Rectal smooth muscle tissue (tissue), 1 donor: Measurements from ENCODE around the gene CDKN2AIPNL.

Experiments
- H3K27ac ChIP-seq: one replicate; pipeline ENCODE4 v1.7.0; 2013; ENCODE audit warnings: low read depth, low read length, inconsistent platforms
- H3K27me3 ChIP-seq: one replicate; pipeline ENCODE4 v1.7.0; 2013; ENCODE audit warnings: low read length; ENCODE audit not compliant: control insufficient read depth, insufficient read depth
- H3K36me3 ChIP-seq: one replicate; pipeline ENCODE4 v1.7.0; 2013; ENCODE audit warnings: low read length; ENCODE audit not compliant: control insufficient read depth, insufficient read depth
- H3K4me1 ChIP-seq: one replicate; pipeline ENCODE4 v1.7.0; 2013; ENCODE audit warnings: low read length; ENCODE audit not compliant: control insufficient read depth, insufficient read depth
- H3K4me3 ChIP-seq: one replicate; pipeline ENCODE4 v1.7.0; 2013; ENCODE audit warnings: low read length
- H3K9ac ChIP-seq: one replicate; pipeline ENCODE4 v1.7.0; 2013; ENCODE audit warnings: low read length

The CDKN2AIPNL gene

DNA sequence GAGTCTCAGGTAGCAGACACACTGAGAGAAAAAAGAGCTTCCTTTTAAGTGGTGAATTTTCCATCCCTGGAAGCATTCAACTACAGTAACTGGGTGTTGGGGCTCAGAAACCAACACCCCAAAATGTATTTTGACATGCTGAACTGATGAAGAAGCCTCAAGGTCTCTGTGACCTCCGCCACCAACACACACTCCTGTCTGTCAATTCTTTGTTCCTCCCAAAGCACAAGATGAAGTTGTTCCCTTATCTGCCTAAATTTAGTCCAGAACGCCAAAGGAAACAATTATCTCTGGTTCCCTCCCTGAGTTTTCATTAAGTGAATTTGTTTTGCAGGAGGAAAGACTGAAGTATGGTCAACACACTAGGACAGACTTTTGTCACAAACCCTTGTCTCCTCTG is 1.4 kb upstream of the CDKN2AIPNL start:
- Histone ChIP-seq H3K4me3 (no peak overlapping the region), H3K27me3 (no peaks in the 10 kb centered on the region), H3K27ac (no peak overlapping the region), H3K36me3 (no peaks in the 10 kb centered on the region), H3K9ac (no peak overlapping the region), H3K4me1 (peaks cover 5% of the 10 kb centered on the region)

DNA sequence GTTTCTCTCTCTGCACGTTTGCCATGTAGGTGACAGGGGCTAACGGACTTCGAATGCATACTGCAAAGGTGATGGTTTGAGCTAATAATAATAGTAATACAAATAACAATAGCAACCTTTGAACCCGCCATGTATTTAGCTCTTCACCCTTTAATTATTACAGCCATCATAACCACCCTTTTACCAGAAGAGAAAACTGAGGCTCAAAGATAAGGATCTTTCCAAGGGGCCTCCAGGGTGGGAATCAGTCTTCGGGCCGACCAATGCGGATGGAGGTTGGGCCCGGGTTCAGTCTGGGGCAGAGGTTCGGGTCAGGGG is 494 bp downstream of the CDKN2AIPNL start:
- peak overlapping the region; percentile 88 for H3K4me3 ChIP-seq
- no peaks in the 10 kb centered on the region for H3K36me3 ChIP-seq
- H3K4me1 ChIP-seq: peaks cover 5% of the 10 kb centered on the region
- H3K9ac ChIP-seq: peak overlapping the region; percentile 46
- H3K27me3 ChIP-seq: no peaks in the 10 kb centered on the region
- H3K27ac ChIP-seq: no peak overlapping the region

DNA sequence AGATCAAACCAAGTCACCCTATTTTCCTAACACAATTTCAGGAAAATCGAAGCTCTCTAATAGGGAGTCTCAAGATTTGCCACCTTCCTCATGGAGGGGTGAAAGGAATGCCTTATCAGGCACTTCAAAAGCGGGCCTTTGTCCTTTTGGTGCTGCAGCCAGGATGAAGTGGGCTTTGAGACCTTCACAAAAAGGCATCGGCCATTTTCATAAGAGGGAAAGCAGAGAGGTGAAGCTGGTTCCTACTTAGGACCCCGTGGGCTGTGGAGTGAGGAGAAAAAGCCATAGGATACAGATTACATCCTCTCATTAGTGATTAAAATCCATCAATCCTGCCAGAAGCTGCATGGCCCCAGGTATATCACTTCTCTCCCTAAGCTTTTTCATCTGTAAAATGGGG is 859 bp downstream of the CDKN2AIPNL start:
- peaks cover 5% of the 10 kb centered on the region for H3K4me1 ChIP-seq
- H3K27ac ChIP-seq: no peak overlapping the region
- peak overlapping the region; percentile 88 for H3K4me3 ChIP-seq
- H3K27me3 ChIP-seq: no peaks in the 10 kb centered on the region
- H3K36me3 ChIP-seq: no peaks in the 10 kb centered on the region
- no peak overlapping the region for H3K9ac ChIP-seq

DNA sequence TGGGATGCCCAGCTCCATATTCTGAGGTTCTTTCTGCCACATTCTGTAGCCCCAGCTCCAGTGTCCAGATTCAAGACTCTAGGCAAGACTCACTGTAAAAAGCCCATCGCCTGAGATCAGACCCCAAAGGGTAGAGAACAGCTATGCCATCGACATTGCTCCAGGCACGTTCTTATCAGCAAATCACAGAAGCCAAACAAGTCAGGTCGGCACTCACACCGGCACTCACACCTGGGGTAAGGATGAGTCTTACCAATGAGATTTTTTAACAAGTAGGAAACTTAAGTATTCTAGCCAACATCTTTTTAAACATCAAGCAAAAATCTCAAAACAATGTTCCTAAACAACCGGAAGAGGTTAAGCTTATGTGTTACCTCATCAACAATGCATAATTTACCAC is 2.4 kb downstream of the CDKN2AIPNL start:
- Histone ChIP-seq H3K4me3 (no peak overlapping the region), H3K27me3 (no peaks in the 10 kb centered on the region), H3K9ac (no peak overlapping the region), H3K4me1 (peaks cover 5% of the 10 kb centered on the region), H3K27ac (no peak overlapping the region), H3K36me3 (no peaks in the 10 kb centered on the region)

DNA sequence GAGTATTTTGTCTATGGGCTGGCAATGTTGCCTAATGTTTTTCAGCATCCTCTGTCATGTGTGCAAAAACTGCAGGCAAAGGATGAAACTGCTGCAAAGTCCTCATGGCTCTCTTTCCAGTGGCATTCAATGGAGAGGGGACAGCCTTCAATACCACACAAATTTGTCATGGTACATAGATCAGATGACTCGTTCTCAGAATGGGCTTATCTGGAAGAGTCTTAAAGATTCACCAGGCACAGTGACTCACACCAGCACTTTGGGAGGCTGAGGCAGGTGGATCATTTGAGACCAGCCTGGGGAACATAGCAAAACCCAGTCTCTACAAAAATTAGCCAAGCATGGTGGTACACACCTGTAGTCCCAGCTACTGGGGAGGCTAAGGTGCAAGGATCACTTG is 5.3 kb downstream of the CDKN2AIPNL start:
- Histone ChIP-seq H3K27ac (no peak overlapping the region), H3K4me1 (peaks cover 5% of the 10 kb centered on the region), H3K27me3 (no peaks in the 10 kb centered on the region), H3K9ac (no peak overlapping the region), H3K36me3 (no peaks in the 10 kb centered on the region), H3K4me3 (no peak overlapping the region)

DNA sequence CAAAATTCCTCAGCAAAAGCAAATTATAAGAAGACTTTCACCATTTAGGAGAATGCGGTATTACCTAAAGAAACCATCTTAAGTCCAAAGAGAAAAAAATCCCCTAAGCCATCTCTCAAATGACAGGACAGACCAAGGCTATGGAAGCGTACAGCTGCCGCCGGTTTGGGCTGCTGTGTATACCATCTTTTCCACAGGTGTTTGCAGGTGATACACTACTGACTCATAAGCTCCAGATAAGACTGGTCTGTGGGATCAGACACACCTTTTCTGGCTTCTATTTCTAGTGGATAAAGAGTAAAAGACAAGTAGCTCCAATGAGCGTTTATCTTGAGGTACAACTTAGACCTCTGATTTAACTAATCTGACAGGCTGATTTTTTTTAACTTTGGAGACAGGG is 7.7 kb downstream of the CDKN2AIPNL start:
- H3K27me3 ChIP-seq: no peaks in the 10 kb centered on the region
- no peak overlapping the region for H3K27ac ChIP-seq
- no peaks in the 10 kb centered on the region for H3K4me1 ChIP-seq
- H3K4me3 ChIP-seq: no peak overlapping the region
- H3K9ac ChIP-seq: no peak overlapping the region
- H3K36me3 ChIP-seq: no peaks in the 10 kb centered on the region

DNA sequence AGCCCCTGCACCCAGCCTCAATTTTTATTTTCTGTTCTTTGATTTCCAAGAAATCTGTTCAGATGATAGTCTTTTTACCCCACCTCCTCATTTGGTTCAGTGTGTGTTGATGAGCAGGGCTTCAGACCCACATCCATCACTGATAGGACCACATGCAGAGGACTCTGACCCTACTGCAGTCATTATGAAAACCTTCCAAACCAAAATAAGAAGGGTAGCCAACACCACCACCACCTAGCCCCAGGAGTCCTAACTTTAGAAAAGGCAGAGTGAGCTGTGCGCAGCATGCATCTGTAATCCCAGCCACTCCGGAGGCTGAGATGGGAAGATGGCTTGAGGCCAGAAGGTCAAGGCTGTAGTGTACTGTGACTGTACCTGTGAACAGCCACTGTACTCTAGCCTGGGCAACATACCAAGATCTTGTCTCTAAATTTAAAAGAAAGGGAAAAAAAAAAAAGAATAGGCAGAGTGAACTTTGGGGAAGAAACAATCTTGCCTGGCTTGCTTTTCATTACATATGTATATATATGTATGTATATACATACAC is 13.0 kb downstream of the CDKN2AIPNL start:
- H3K27ac ChIP-seq: no peak overlapping the region
- H3K9ac ChIP-seq: no peak overlapping the region
- H3K4me3 ChIP-seq: no peak overlapping the region
- H3K4me1 ChIP-seq: no peaks in the 10 kb centered on the region
- H3K36me3 ChIP-seq: peaks cover 15% of the 10 kb centered on the region
- H3K27me3 ChIP-seq: no peaks in the 10 kb centered on the region

DNA sequence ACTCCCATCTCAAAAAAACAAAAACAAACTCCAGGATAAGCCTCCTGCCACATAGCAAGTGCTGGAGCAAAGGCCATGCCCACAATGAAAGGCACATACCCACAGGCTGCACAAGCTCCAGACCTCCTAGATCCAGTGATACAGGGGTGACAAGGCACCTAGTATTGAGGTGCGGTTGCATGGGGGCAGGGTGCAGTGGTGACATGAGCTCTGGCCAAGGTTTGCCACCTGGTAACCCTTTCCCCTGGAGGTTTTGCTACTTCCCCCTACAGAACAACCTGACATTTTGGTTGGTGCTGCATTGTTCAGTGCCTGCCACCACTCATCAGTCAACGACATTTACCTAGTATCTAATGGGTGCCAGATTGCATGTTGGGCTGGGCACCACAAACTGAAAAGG is 14.5 kb downstream of the CDKN2AIPNL start:
- Histone ChIP-seq H3K9ac (no peak overlapping the region), H3K27ac (no peak overlapping the region), H3K27me3 (no peaks in the 10 kb centered on the region), H3K4me1 (no peaks in the 10 kb centered on the region), H3K36me3 (peaks cover 15% of the 10 kb centered on the region), H3K4me3 (no peak overlapping the region)

DNA sequence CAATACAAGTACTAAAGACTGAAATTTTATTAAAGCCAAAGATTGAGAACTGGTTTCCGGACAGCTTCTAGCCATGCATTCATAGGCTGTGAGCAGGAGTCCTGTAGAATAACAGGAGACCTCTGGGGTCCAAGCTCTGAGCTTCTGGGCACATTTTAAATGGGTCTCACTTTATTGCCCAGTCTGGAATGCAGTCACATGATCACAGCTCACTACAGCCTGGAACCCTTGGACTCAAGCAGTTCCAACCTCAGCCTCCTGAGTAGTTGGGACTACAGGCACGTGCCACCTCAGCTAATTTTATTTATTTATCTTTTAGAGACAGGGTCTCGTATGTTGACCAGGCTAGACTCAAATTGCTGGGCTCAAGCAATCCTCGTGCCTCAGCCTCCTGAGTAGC is 15.4 kb downstream of the CDKN2AIPNL start:
- Histone ChIP-seq H3K4me3 (no peak overlapping the region), H3K27me3 (no peaks in the 10 kb centered on the region), H3K9ac (no peak overlapping the region), H3K27ac (no peak overlapping the region), H3K36me3 (peaks cover 18% of the 10 kb centered on the region), H3K4me1 (no peaks in the 10 kb centered on the region)

DNA sequence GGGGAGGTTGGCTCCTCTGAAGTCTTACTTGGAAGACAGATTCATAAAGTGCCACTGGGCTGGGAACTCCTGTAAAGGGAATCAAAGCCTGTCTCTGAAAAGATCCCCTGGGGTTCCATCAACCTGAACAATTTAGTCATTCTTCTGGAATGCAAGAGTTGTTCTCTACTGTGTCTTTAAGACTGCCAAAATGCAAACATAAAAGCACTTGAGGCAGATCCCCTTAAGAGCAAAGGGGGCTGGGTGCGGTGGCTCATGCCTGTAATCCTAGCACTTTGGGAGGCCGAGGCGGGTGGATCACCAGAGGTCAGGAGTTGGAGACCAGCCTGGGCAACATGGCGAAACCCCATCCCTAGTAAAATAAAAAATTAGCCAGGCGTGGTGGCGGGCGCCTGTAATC is 16.7 kb downstream of the CDKN2AIPNL start:
- Histone ChIP-seq H3K4me1 (no peaks in the 10 kb centered on the region), H3K36me3 (peaks cover 23% of the 10 kb centered on the region), H3K4me3 (no peak overlapping the region), H3K9ac (no peak overlapping the region), H3K27ac (no peak overlapping the region), H3K27me3 (no peaks in the 10 kb centered on the region)

DNA sequence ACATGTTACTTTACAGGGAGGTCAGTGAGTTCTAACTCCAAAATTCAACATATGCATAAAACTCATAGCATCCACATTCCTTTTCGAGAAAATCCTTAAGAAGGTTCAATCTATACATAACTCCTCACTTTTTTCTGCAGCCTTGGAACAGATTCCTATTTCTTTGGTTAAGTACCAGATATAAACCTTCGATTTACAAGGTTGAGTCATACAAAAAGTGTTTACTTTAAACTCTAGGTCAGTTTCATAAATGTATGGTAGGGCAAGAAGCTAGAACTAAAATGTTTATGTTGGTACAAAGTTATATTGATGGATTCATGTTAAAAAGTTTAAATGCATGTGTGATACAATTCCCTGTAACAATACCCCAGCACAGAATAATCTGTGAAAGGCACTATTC is 19.4 kb downstream of the CDKN2AIPNL start:
- H3K36me3 ChIP-seq: peaks cover 28% of the 10 kb centered on the region
- no peaks in the 10 kb centered on the region for H3K4me1 ChIP-seq
- H3K9ac ChIP-seq: no peak overlapping the region
- H3K27me3 ChIP-seq: no peaks in the 10 kb centered on the region
- no peak overlapping the region for H3K4me3 ChIP-seq
- no peak overlapping the region for H3K27ac ChIP-seq

DNA sequence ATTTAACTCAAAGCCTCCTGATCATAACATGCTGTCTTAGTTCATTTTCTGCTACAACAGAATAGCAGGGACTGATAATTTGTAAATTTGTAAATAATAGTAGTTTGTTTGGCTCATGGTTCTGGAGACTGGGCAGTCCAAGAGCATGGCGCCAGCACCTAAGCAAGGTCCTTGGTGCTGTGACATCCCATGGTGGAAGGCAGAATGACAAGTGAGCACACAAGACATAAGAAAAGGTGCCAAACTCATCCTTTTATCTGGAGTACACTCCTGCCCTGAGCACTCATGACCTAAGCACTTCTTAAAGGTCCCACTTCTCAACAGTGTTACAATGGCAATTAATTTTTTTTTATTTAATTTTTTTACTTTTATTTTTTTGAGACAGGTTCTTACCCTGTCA is 24.2 kb downstream of the CDKN2AIPNL start:
- H3K36me3 ChIP-seq: peaks cover 36% of the 10 kb centered on the region

DNA sequence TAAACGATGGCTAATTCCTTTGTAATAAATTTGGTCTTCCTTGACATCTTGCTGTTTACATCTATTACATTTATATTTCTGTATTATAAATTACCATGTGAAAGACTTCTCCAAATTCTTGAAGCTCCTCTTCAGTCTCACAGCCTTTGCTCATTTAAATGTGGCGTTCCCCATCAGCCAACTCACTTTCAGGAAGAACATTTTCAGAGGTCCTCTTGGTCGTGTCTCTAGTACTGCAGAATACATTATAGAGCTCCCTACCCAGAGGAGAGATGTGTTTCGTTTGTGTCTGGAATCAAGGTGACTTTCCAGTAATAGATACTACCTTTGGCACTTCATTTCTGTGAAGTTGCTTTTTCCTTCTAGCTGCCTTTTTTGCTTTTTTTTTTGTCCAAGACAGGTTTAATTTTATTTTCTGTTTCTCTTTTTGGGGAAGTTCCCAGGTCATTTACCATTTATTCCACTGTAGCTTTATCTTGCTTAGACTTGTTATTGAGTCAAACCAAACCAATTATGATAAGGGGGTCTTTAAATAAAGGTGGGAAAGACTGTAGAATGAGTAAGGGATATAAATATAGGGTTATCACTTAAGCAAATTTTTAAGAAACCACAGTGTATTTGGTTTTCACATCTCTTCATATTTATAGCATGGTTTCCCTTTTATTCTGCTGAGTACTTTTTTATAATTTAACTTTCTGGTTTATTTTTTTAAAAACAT is 27.5 kb downstream of the CDKN2AIPNL start:
- no peak overlapping the region for H3K27ac ChIP-seq
- peaks cover 39% of the 10 kb centered on the region for H3K36me3 ChIP-seq
- H3K27me3 ChIP-seq: no peaks in the 10 kb centered on the region
- H3K4me1 ChIP-seq: no peaks in the 10 kb centered on the region
- H3K9ac ChIP-seq: no peak overlapping the region
- H3K4me3 ChIP-seq: no peak overlapping the region

More for the DNA sequence above, 24.2 kb downstream of the CDKN2AIPNL start:
- no peak overlapping the region for H3K4me3 ChIP-seq
- no peak overlapping the region for H3K9ac ChIP-seq
- H3K27me3 ChIP-seq: no peaks in the 10 kb centered on the region
- H3K4me1 ChIP-seq: no peaks in the 10 kb centered on the region
- no peak overlapping the region for H3K27ac ChIP-seq
